HG03095 (cell line): ENCODE results near the gene PIK3C2B.
"Not testable (repeated sequence)": the region's sequence is repeated elsewhere in the genome, so short reads cannot be mapped to it uniquely, and the experiment has no call there.

Experiments used
- ATAC-seq: cut with Tn5 transposase; IDR thresholded peaks from one replicate; pipeline ENCODE4 v1.9.1; 2021; ENCODE audit warnings: moderate library complexity; ENCODE audit not compliant: unreplicated experiment

The PIK3C2B gene

GRCh38 chr1:204494281-204495077 lies at the start of gene PIK3C2B:
TSS of gene PIK3C2B (minus strand) at chr1:204494805. CDS start at chr1:204469802, 25,003 bp downstream.
- peak; percentile 61 for ATAC-seq

- ATAC-seq = peak; percentile 55
Observed at GRCh38 chr1:204544321-204544720, 49.7 kb upstream of the PIK3C2B start.

GRCh38 chr1:204541626-204542025 lies 47.0 kb upstream of the PIK3C2B start:
- no peak for ATAC-seq

- no peak for ATAC-seq
Observed at GRCh38 chr1:204532832-204533231, 38.2 kb upstream of the PIK3C2B start.

- ATAC-seq = peak; percentile 78
Observed at GRCh38 chr1:204530932-204531331, 36.3 kb upstream of the PIK3C2B start.

- no peak for ATAC-seq
Observed at GRCh38 chr1:204529371-204529895, 34.8 kb upstream of the PIK3C2B start.

GRCh38 chr1:204528677-204529076 lies 34.1 kb upstream of the PIK3C2B start:
- ATAC-seq = no peak

GRCh38 chr1:204528241-204528640 lies 33.6 kb upstream of the PIK3C2B start:
- ATAC-seq = no peak

- peak; percentile 56 for ATAC-seq
Observed at GRCh38 chr1:204524986-204525385, 30.4 kb upstream of the PIK3C2B start.

GRCh38 chr1:204523605-204524215 lies 29.1 kb upstream of the PIK3C2B start:
- ATAC-seq = no peak

- not testable (repeated sequence) for ATAC-seq
Observed at GRCh38 chr1:204521941-204522521, 27.4 kb upstream of the PIK3C2B start.

GRCh38 chr1:204520834-204521709 lies 26.5 kb upstream of the PIK3C2B start:
- ATAC-seq = peak; percentile 41

- ATAC-seq = not testable (repeated sequence)
Observed at GRCh38 chr1:204517382-204517781, 22.8 kb upstream of the PIK3C2B start.

GRCh38 chr1:204516180-204516879 lies 21.7 kb upstream of the PIK3C2B start, which contains the start of gene MDM4:
TSS of gene MDM4 (plus strand) at chr1:204516406. CDS start at chr1:204525519, 9,113 bp downstream.
- ATAC-seq = peak; percentile 70

- ATAC-seq = no peak
Observed at GRCh38 chr1:204514828-204515227, 20.2 kb upstream of the PIK3C2B start.

- ATAC-seq = peak; percentile 43
Observed at GRCh38 chr1:204513117-204513716, 18.6 kb upstream of the PIK3C2B start.

GRCh38 chr1:204511366-204511765 lies 16.8 kb upstream of the PIK3C2B start:
- no peak for ATAC-seq

- no peak for ATAC-seq
Observed at GRCh38 chr1:204509186-204509635, 14.6 kb upstream of the PIK3C2B start.

GRCh38 chr1:204507317-204508105 lies 12.9 kb upstream of the PIK3C2B start:
- ATAC-seq = peak; percentile 13
